Activated CD8-positive, alpha-beta memory T cell treated with anti-CD3 and anti-CD28 coated beads, Interleukin-2, amount 50 U/mL, for 4 hours (primary cell): ENCODE measurements around the gene CIC.
"Not testable (repeated sequence)": the region's sequence is repeated elsewhere in the genome, so short reads cannot be mapped to it uniquely, and the experiment has no call there.

Experiments used
- DNase-seq: peaks from one replicate; pipeline ENCODE4 v3.0.0-alpha.2; 2020

CIC gene

GRCh38 chr19:42255766-42256745 is 13.0 kb upstream of the CIC start:
- no peak for DNase-seq

- not testable (repeated sequence) for DNase-seq
These were observed 11.2 kb upstream of the CIC start for GRCh38 chr19:42257842-42258241.

- no peak for DNase-seq
These were observed 7.3 kb upstream of the CIC start for GRCh38 chr19:42261763-42262162.

DNA sequence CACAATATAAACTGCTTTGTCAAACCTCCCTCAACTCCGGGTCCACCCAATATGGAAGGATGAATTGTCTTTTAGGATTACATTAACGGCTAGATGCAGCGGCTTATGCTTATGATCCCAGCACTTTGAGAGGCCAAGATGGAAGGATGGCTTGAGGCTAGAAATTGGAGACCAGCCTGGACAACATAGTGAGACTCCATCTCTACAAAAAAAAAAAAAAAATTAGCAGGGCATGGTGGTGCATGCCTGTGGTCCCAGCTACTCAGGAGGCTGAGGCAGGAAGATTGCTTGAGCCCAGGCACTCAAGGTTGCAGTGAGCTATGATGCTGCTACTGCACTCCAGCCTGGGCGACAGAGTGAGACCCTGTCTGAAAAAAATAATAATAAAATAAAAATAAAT is 2.9 kb upstream of the CIC start:
- DNase-seq, result not testable (repeated sequence)

GRCh38 chr19:42266928-42267603 is 2.0 kb upstream of the CIC start:
- DNase-seq, result not testable (repeated sequence)

DNA sequence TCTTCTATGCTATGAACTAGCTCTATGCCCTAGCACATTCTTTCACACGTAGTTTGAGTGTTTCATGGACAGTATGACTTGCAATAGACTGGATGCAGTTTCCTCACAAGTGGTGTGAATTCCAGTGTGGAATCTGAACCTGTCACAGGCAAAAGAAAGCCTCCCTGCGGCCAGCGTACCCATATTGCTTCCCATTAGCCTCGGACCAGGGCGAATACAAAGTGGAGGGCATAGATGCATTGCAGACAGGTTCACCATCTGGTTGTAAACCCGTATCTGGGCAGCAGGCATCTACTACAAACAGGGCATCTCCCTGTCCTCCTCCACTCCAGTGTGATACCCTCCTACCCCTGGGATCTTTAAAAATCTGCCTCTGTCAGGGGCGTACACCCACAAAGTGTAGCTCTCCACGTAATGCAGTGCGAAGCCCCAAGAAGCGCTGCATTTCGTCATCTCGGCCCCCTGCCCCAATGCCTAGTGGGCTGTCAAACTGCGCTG is 1.4 kb upstream of the CIC start:
- DNase-seq, result no peak

DNA sequence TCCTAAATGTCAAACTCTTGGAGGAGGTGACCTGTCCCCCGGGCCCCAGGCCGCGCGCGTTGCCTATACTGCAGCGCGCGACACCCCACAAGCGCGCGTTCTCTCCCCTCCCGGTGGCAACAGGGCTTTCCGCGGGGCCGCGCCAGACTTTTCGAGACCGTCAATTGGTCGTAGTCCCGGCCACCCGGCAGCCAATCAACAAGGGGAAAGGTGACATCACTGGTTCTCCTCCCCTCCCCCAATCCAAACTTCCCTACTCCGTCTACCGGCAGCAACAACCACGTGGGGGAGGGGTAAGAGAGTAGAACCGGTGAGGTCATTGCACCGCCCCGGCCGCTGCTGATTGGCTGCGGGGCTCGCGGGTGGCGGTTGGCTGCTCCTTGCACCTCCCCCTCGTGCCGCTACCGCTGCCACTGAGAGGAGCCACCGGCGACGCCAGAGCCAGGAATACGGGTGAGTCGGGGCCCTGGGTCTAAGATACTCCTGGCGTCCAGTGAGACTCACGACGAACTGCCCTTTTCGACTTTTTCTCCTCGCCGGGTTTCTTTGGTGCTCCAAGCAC is 829 bp upstream of the CIC start:
- DNase-seq, result peak; percentile 96

GRCh38 chr19:42269478-42270345 is 660 bp downstream of the CIC start:
- DNase-seq, result peak; percentile 18

GRCh38 chr19:42270346-42271044 is 1.4 kb downstream of the CIC start:
- DNase-seq, result peak; percentile 50

DNA sequence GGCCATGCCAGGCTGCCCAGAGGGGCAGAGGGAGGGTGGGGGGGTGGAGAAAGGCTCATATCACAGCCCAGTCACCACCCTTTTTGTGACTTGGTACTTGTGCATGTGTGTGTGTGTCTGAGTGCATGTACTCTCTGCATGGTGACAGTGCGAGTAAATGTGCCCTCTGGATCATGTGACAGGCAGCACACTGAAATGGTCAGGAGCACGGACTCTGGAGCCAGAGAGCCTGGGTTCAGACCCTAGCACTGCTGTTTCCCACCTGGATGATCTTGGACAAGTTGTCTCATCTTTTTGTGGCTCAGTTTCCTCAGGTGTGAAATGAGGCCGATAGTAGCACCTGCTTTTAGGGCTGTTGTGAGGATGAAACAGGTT is 2.0 kb downstream of the CIC start:
- no peak for DNase-seq

DNA sequence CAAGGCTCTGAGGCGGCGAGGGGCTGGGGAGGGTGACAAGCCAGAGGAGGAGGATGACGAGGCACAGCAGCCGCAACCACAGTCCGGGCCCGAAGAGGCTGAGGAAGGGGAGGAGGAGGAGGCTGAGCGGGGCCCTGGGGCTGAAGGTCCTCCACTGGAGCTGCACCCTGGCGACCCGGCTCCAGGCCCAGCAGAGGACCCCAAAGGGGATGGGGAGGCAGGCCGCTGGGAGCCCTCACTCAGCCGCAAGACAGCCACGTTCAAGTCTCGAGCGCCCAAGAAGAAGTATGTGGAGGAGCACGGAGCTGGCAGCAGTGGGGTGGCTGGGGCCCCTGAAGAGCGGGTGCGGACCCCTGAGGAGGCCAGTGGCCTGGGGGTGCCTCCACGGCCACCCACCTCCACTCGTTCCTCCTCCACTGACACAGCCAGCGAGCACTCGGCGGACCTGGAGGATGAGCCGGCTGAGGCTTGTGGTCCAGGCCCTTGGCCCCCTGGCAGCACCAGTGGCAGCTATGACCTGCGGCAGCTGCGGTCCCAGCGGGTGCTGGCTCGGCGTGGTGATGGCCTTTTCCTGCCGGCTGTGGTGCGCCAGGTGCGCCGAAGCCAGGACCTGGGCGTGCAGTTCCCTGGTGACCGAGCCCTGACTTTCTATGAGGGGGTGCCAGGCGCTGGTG is 2.9 kb downstream of the CIC start:
- DNase-seq, result peak; percentile 15

DNA sequence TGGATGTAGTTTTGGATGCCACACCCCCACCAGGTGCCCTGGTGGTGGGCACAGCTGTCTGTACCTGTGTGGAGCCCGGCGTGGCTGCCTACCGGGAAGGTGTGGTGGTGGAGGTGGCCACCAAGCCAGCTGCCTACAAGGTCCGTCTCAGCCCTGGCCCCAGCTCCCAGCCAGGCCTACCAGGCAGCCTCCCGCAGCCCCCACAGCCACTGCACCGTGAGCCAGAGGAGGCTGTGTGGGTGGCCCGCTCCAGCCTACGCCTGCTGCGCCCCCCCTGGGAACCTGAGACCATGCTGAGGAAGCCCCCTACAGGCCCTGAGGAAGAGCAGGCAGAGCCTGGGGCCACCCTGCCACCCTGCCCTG is 3.5 kb downstream of the CIC start:
- no peak for DNase-seq

DNA sequence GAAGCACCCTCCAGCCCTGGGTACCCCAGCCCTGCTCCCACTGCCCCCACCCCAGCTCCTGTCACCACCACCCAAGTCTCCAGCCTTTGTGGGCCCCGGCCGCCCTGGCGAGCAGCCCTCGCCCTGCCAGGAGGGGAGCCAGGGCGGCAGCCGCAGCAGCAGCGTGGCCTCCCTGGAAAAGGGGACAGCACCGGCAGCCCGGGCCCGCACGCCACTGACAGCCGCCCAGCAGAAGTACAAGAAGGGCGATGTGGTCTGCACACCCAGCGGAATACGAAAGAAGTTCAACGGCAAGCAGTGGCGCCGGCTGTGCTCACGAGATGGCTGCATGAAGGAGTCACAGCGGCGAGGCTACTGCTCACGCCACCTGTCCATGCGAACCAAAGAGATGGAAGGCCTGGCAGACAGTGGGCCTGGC is 3.9 kb downstream of the CIC start:
- peak; percentile 14 for DNase-seq

GRCh38 chr19:42273407-42274064 is 4.5 kb downstream of the CIC start:
- DNase-seq, result no peak

GRCh38 chr19:42274065-42274682 is 5.1 kb downstream of the CIC start:
- DNase-seq, result no peak

DNA sequence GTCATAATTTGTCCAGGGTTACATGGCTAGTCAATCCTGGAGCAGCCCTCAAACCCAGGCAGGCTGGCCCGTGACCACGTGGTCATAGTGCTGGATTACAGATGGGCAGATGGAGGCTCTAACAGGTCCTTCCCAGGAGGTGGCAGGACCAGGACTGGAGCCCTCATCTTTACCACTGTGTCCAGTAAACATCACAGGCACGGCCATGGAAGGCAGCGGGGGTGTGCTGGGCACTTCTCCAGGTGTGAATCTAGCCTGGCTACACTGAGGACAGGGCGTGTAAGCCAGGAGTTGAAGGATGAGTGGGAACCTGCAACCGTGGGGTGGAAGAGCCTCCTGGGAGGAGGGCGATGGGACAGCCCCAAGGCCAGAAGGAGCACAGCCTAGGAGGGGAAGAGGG is 6.1 kb downstream of the CIC start:
- no peak for DNase-seq

GRCh38 chr19:42275517-42275916 is 6.5 kb downstream of the CIC start:
- no peak for DNase-seq

GRCh38 chr19:42276284-42276683 is 7.2 kb downstream of the CIC start:
- no peak for DNase-seq

DNA sequence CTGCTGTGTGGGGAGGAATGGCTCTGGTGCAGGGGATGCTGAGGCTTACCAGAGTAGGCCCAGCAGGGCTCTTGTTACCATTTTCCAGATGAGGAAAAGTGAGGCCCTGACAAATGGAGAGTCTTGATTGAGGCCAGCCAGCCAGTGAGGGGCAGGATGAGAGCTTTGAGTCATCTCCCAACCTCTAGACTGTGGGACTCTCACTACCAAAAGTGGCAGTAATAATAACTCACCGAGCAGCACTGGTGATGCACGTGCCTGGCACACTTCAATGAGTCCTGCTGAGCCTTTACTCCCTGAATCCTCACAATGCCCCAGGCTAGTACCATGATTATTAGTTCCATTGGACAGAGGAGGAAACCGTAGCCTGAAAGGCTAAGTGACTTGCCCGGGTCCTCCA is 7.8 kb downstream of the CIC start:
- DNase-seq, result no peak

GRCh38 chr19:42277821-42278451 is 8.9 kb downstream of the CIC start:
- DNase-seq, result no peak
